HepG2 (cell line): Measurements from ENCODE around the gene MIEF1. TPM values are rescaled to one million over a fixed set of nuclear protein-coding genes. Genes with fewer than 3 reads are reported as not detected.

Experiments used
- DMAP1 ChIP-seq: IDR thresholded peaks from 2 replicates; pipeline ENCODE4 v1.6.1; 2016
- HNF4G ChIP-seq, 2 experiments: sonication (generic) in 1 of 2; formaldehyde crosslinking in 1 of 2; IDR thresholded peaks; 2 replicates each; pipeline versions ENCODE4 v1.4.0 to v1.6.1; 2011 to 2020; ENCODE audit warnings: borderline replicate concordance in 2 of 2, low read depth in 2 of 2, mild to moderate bottlenecking in 2 of 2, low read length in 1 of 2, missing genetic modification reagents in 1 of 2, moderate library complexity in 1 of 2
- NONO ChIP-seq, 2 experiments: fragments of 450-650 bp in 1 of 2; sonication (generic) in 1 of 2; formaldehyde crosslinking in 1 of 2; IDR thresholded peaks in 1 of 2; conservative IDR thresholded peaks in 1 of 2; 2 replicates each; pipeline versions ENCODE4 v1.6.1 to v1.8.0; 2017 to 2022; ENCODE audit warnings: mild to moderate bottlenecking in 1 of 2, missing genetic modification reagents in 1 of 2, moderate library complexity in 1 of 2
- PHF21A ChIP-seq: sonication (generic); formaldehyde crosslinking; IDR thresholded peaks from 2 replicates; pipeline ENCODE4 v1.5.0; 2020; ENCODE audit warnings: mild to moderate bottlenecking, missing genetic modification reagents
- SRSF1 ChIP-seq: fragments of 200-400 bp; formaldehyde crosslinking; optimal IDR thresholded peaks from 2 replicates; pipeline ENCODE3; 2017; ENCODE audit warnings: mild to moderate bottlenecking, low read depth, low read length, moderate library complexity
- STAT6 ChIP-seq: sonication (generic); formaldehyde crosslinking; IDR thresholded peaks from 2 replicates; pipeline ENCODE4 v1.4.0; 2020; ENCODE audit warnings: missing genetic modification reagents, mild to moderate bottlenecking, borderline replicate concordance
- TGIF2 ChIP-seq: IDR thresholded peaks from 2 replicates; pipeline ENCODE4 v1.6.1; 2016; ENCODE audit warnings: control low read depth, missing compliant biosample characterization
- TRIM24 ChIP-seq: sonication (generic); formaldehyde crosslinking; IDR thresholded peaks from 2 replicates; pipeline ENCODE4 v1.8.0; 2022; ENCODE audit warnings: mild to moderate bottlenecking, missing genetic modification reagents
- ZBTB1 ChIP-seq: sonication (generic); formaldehyde crosslinking; IDR thresholded peaks from 2 replicates; pipeline ENCODE4 v1.4.0; 2020; ENCODE audit warnings: missing genetic modification reagents, borderline replicate concordance
- ZBTB20 ChIP-seq: sonication (generic); formaldehyde crosslinking; IDR thresholded peaks from 2 replicates; pipeline ENCODE4 v1.8.1; 2023; ENCODE audit warnings: missing genetic modification reagents, low read depth, mild to moderate bottlenecking, borderline replicate concordance
- ZBTB7A ChIP-seq: sonication (generic); formaldehyde crosslinking; IDR thresholded peaks from 2 replicates; pipeline ENCODE4 v1.8.0; 2022; ENCODE audit warnings: mild to moderate bottlenecking, missing genetic modification reagents
- ZC3H13 ChIP-seq: sonication (generic); formaldehyde crosslinking; IDR thresholded peaks from 2 replicates; pipeline ENCODE4 v1.8.1; 2023; ENCODE audit warnings: mild to moderate bottlenecking, missing genetic modification reagents, moderate library complexity
- ZNF362 ChIP-seq: sonication (generic); formaldehyde crosslinking; IDR thresholded peaks from 2 replicates; pipeline ENCODE4 v1.4.0; 2020; ENCODE audit warnings: missing genetic modification reagents, mild to moderate bottlenecking, borderline replicate concordance
- ZNF430 ChIP-seq: sonication (generic); formaldehyde crosslinking; IDR thresholded peaks from 2 replicates; pipeline ENCODE4 v1.9.0; 2021; ENCODE audit warnings: mild to moderate bottlenecking, missing genetic modification reagents
- ZNF530 ChIP-seq: sonication (generic); formaldehyde crosslinking; IDR thresholded peaks from 2 replicates; pipeline ENCODE4 v1.5.0; 2020; ENCODE audit warnings: low read depth, mild to moderate bottlenecking, missing genetic modification reagents
- ZNF607 ChIP-seq: sonication (generic); formaldehyde crosslinking; IDR thresholded peaks from 2 replicates; pipeline ENCODE4 v1.5.1; 2020; ENCODE audit warnings: missing genetic modification reagents, mild to moderate bottlenecking, borderline replicate concordance
- ZNF841 ChIP-seq: sonication (generic); formaldehyde crosslinking; IDR thresholded peaks from 2 replicates; pipeline ENCODE4 v1.8.1; 2023; ENCODE audit warnings: missing genetic modification reagents, borderline replicate concordance
- ZSCAN21 ChIP-seq: sonication (generic); formaldehyde crosslinking; IDR thresholded peaks from 2 replicates; pipeline ENCODE4 v1.8.0; 2022; ENCODE audit warnings: mild to moderate bottlenecking, missing genetic modification reagents, moderate library complexity, borderline replicate concordance
- polyA plus RNA-seq, 8 experiments: library from polyadenylated mRNA; depleted of rRNA in 3 of 8; stranded (reverse) in 7 of 8; unstranded in 1 of 8; fragments of >200 nt; fragmentation: Illumina TruSeq in 4 of 8; extraction: Trizol in 4 of 8; gene quantifications; 2 replicates each; pipeline versions ENCODE4 v1.2.1 to v1.2.3, GENCODE V29; 2011 to 2016; ENCODE audit warnings: low read depth in 4 of 8, missing spikeins in 1 of 8, mixed read lengths in 1 of 8; ENCODE audit not compliant: insufficient read depth in 1 of 8
- total RNA-seq, 5 experiments: library from RNA; depleted of rRNA; stranded (reverse); fragments of >200 nt; fragmentation: Illumina TruSeq; extraction: Trizol; gene quantifications; 2 replicates each; pipeline ENCODE4 v1.2.3, GENCODE V29; 2016; ENCODE audit warnings: low read depth in 1 of 5
- TF ChIP-seq, protein P1 (sequence below): sonication (generic); formaldehyde crosslinking; IDR thresholded peaks from 2 replicates; pipeline ENCODE4 v1.5.0; 2020; ENCODE audit warnings: missing genetic modification reagents

The MIEF1 gene
- total and polyA plus RNA-seq, 2 of the 13 experiments (the other 11 are each of a cell fraction or from before 2014, with no cell fraction given) = 21.7 to 34.8 TPM

DNA sequence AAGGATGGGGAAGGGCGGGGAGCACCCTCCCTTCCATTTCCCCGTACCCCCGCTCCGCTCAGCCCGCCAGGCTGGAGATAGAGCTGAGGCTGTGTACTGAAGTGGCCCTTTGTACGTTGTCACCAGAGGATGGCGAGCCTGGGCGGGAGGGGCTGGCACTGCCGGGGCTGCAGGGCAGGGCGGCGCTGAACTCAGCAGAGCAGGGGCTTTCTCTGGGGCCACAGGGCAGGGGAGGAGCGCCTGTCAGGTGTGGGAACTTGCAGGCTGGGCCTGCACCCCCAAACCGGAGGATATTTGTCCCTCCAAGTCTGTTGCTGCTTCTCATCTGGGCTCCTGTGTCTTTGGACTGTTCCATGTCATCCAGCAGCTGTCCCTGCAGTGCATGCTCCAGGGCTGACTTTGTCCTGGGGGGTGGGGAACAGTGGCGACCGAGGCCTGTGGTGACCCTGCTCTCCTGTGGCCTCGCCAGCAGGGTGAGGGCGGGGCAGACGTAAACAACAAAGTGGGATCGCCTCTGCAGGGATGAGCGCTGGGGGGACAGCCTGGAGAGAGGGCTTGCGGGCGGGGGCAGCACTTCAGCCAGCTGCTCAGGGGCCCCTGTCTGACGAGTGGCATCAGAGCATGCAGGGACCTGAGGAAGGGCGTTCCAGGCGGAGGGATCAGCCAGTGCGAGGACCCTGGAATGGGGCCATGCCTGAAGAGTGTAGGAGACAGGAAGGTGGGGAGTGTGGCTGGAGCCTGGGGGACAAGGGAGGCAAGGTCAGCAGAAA, 32.2 kb upstream of the MIEF1 start (continued):
- TF ChIP-seq PHF21A (CRISPR knock-in tag) (peak; percentile 75; the same call in 1 of the 2 replicates), HNF4G (IDR thresholded peaks at IDR 0.05; ENCODE audit: borderline replicate concordance, low read depth, low read length) (peak; percentile 38; the same call in 1 of the 2 replicates), HNF4G (CRISPR knock-in tag; IDR thresholded peaks at IDR 0.05; ENCODE audit: borderline replicate concordance, low read depth) (no peak; the same call in 1 of the 2 replicates), ZBTB20 (no peak), SRSF1 (peak; percentile 28), NONO (IDR thresholded peaks at IDR 0.05) (no peak), NONO (CRISPR knock-in tag; conservative IDR thresholded peaks at IDR 0.05) (peak; percentile 82), ZBTB7A (CRISPR knock-in tag) (0 out of 2 replicates have a peak, but pooled peaks have one; percentile 26), TRIM24 (peak; percentile 44; the same call in 1 of the 2 replicates), ZNF530 (CRISPR knock-in tag) (no peak), TGIF2 (CRISPR knock-in tag) (0 out of 2 replicates have a peak, but pooled peaks have one; percentile 16), ZC3H13 (CRISPR knock-in tag) (peak; percentile 46; the same call in 1 of the 2 replicates), DMAP1 (CRISPR knock-in tag) (peak; percentile 39; the same call in 1 of the 2 replicates), ZBTB1 (CRISPR knock-in tag) (no peak), ZNF607 (CRISPR knock-in tag) (no peak), ZSCAN21 (peak; percentile 84; the same call in 1 of the 2 replicates), ZNF362 (CRISPR knock-in tag) (peak; percentile 31; the same call in 1 of the 2 replicates), STAT6 (CRISPR knock-in tag) (no peak), ZNF430 (CRISPR knock-in tag) (peak; percentile 72; the same call in 1 of the 2 replicates), ZNF841 (CRISPR knock-in tag) (no peak)
- TF ChIP-seq, protein P1, sequence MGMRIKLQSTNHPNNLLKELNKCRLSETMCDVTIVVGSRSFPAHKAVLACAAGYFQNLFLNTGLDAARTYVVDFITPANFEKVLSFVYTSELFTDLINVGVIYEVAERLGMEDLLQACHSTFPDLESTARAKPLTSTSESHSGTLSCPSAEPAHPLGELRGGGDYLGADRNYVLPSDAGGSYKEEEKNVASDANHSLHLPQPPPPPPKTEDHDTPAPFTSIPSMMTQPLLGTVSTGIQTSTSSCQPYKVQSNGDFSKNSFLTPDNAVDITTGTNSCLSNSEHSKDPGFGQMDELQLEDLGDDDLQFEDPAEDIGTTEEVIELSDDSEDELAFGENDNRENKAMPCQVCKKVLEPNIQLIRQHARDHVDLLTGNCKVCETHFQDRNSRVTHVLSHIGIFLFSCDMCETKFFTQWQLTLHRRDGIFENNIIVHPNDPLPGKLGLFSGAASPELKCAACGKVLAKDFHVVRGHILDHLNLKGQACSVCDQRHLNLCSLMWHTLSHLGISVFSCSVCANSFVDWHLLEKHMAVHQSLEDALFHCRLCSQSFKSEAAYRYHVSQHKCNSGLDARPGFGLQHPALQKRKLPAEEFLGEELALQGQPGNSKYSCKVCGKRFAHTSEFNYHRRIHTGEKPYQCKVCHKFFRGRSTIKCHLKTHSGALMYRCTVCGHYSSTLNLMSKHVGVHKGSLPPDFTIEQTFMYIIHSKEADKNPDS (CRISPR knock-in tag) = peak; percentile 79; the same call in 1 of the 2 replicates
